K562 (cell line): ENCODE data around the gene RHCG.

Experiments used
- CTCF ChIP-seq, 3 experiments: IDR thresholded peaks in 2 of 3; conservative IDR thresholded peaks in 1 of 3; 2 replicates each; pipeline ENCODE4 v1.5.1; 2011 to 2012; ENCODE audit warnings: low read length in 3 of 3, mild to moderate bottlenecking in 3 of 3, control low read depth in 2 of 3, improper control_type of control experiment in 1 of 3, inconsistent platforms in 1 of 3, low read depth in 1 of 3, mixed read lengths in 1 of 3, moderate library complexity in 1 of 3; ENCODE audit not compliant: insufficient read depth in 2 of 3
- HBP1 ChIP-seq: fragments of 450-650 bp; formaldehyde crosslinking; IDR thresholded peaks from 2 replicates; pipeline ENCODE4 v1.4.0; 2022; ENCODE audit warnings: missing genetic modification characterization
- MEIS2 ChIP-seq: fragments of 450-650 bp; IDR thresholded peaks from 2 replicates; pipeline ENCODE4 v1.6.1; 2014; ENCODE audit warnings: mild to moderate bottlenecking; ENCODE audit not compliant: partially characterized antibody
- MIER1 ChIP-seq: fragments of 450-650 bp; IDR thresholded peaks from 2 replicates; pipeline ENCODE4 v1.6.1; 2016; ENCODE audit warnings: antibody characterized with exemption, mild to moderate bottlenecking, low read depth
- NFE2 ChIP-seq: IDR thresholded peaks from 2 replicates; pipeline ENCODE4 v1.6.1; 2014; ENCODE audit warnings: antibody characterized with exemption, low read depth
- RAD21 ChIP-seq, 2 experiments: fragments of 250-450 bp in 1 of 2; fragments of 450-650 bp in 1 of 2; sonication (Bioruptor Pico) in 1 of 2; formaldehyde crosslinking in 1 of 2; IDR thresholded peaks in 1 of 2; conservative IDR thresholded peaks in 1 of 2; 2 replicates each; pipeline versions ENCODE4 v1.4.0 to v1.8.0; 2020 to 2022; ENCODE audit warnings: mild to moderate bottlenecking in 2 of 2, moderate library complexity in 1 of 2
- ZBTB2 ChIP-seq: fragments of 450-650 bp; IDR thresholded peaks from 2 replicates; pipeline ENCODE4 v1.6.1; 2016; ENCODE audit warnings: antibody characterized with exemption
- ZNF124 ChIP-seq: sonication (generic); formaldehyde crosslinking; IDR thresholded peaks from 2 replicates; pipeline ENCODE4 v1.8.1; 2022; ENCODE audit warnings: missing genetic modification reagents
- ZNF143 ChIP-seq: sonication (generic); formaldehyde crosslinking; IDR thresholded peaks from 2 replicates; pipeline ENCODE4 v1.9.0; 2022; ENCODE audit warnings: mild to moderate bottlenecking, missing genetic modification reagents
- ZNF253 ChIP-seq: fragments of 250-450 bp; sonication (Bioruptor Pico); conservative IDR thresholded peaks from 2 replicates; pipeline ENCODE4 v1.6.1; 2021; ENCODE audit warnings: mild to moderate bottlenecking
- ZNF644 ChIP-seq: fragments of 200-800 bp; sonication (Bioruptor generic); IDR thresholded peaks from 2 replicates; pipeline ENCODE4 v1.6.1; 2016; ENCODE audit warnings: low read depth, missing genetic modification characterization, missing compliant biosample characterization
- ZNF764 ChIP-seq: fragments of 250-450 bp; sonication (Bioruptor Pico); IDR thresholded peaks from 2 replicates; pipeline ENCODE4 v1.4.0; 2020; ENCODE audit warnings: low read depth, mild to moderate bottlenecking, moderate library complexity
- TF ChIP-seq, protein P1 (sequence below): IDR thresholded peaks from 3 replicates; pipeline ENCODE4 v1.6.1; 2011; ENCODE audit warnings: borderline replicate concordance, mild to moderate bottlenecking, moderate library complexity; ENCODE audit not compliant: insufficient read length; ENCODE audit errors: extremely low read depth

DNA sequence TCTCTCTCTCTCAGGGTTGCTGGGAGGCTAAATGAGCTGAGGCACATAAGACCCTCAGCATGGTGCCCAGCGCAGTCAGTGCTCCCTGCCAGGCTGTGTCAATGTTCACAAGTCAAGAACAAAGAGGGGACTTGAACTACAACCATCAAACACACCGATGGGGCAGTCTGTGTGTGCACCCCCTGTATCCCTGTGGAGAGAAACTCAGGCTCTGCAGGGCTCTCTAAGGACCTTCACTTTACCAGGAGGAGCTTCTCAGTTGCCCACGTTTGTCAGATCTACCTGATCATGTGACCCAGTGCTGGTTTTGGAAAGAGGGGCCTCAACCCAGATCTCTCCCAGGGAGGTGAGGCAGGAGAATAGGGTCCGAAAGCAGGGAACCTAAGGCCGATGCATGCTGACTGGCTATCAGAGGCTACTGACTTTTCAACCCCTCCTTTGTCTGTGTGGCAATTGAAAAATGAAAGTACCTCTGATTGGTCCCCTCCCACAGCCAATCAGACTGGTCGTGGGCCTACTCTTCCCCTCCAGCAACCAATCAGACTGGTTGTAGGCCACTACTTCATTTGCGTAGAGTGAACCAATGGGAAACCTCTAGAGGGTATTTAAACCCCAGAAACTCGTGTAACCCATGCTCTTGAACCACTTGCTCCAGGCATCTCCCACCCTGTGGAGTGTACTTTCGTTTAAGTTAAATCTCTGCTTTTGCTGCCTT, 34.0 kb downstream of the RHCG start:
- TF ChIP-seq ZNF143: no peak
- no peak for TF ChIP-seq RAD21 (CRISPR knock-in tag; conservative IDR thresholded peaks at IDR 0.05 in 1 of 2, IDR thresholded peaks at IDR 0.05 in 1 of 2)
- no peak for TF ChIP-seq ZNF124 (CRISPR knock-in tag)
- no peak for TF ChIP-seq ZNF764 (CRISPR knock-in tag)
- no peak for TF ChIP-seq CTCF (IDR thresholded peaks at IDR 0.05 in 2 of 3, conservative IDR thresholded peaks at IDR 0.05 in 1 of 3; ENCODE audit: insufficient read depth in 2 of 3, low read depth in 1 of 3, low read length in 3 of 3)
- no peak for TF ChIP-seq NFE2
- no peak for TF ChIP-seq MEIS2
- no peak for TF ChIP-seq ZBTB2
- no peak for TF ChIP-seq ZNF644 (tag)
- TF ChIP-seq, protein P1, sequence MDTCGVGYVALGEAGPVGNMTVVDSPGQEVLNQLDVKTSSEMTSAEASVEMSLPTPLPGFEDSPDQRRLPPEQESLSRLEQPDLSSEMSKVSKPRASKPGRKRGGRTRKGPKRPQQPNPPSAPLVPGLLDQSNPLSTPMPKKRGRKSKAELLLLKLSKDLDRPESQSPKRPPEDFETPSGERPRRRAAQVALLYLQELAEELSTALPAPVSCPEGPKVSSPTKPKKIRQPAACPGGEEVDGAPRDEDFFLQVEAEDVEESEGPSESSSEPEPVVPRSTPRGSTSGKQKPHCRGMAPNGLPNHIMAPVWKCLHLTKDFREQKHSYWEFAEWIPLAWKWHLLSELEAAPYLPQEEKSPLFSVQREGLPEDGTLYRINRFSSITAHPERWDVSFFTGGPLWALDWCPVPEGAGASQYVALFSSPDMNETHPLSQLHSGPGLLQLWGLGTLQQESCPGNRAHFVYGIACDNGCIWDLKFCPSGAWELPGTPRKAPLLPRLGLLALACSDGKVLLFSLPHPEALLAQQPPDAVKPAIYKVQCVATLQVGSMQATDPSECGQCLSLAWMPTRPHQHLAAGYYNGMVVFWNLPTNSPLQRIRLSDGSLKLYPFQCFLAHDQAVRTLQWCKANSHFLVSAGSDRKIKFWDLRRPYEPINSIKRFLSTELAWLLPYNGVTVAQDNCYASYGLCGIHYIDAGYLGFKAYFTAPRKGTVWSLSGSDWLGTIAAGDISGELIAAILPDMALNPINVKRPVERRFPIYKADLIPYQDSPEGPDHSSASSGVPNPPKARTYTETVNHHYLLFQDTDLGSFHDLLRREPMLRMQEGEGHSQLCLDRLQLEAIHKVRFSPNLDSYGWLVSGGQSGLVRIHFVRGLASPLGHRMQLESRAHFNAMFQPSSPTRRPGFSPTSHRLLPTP: no peak
- TF ChIP-seq ZNF253 (CRISPR knock-in tag): no peak
- no peak for TF ChIP-seq MIER1
- TF ChIP-seq HBP1 (CRISPR knock-in tag): no peak
